ENCODE measurements around the gene TTLL8.

TTLL8 gene

DNA sequence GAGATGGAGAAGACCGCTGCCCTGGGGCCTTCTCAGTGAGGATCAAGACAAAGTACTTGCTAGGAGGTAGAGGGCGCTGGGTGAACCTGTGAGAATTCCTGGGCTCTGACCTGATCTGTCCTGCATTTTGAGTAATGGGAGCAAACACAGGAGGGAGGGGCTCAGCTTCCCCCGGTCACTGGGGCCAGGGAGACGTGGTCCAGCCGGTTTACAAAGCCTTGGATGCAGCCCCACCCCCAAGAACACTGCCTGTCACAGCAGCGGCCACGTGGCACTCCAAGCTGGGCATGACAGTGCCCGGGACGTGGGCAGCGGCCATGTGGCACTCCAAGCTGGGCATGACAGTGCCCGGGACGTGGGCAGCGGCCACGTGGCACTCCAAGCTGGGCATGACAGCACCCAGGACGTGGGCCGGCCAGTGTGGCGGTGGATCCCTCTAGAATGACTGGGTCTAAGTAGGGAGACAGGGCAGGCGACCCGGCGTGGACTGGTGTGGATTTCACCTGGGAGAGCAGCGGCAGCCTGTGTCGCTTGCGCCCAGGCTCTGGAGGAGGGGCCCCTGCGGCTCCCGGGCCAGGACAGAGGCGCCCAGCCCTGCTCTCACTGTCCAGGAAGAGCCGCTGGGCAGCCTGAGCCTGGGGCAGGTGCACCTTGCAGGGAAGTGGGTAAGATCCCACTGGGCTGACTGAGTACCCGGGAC lies 2.5 kb upstream of the TTLL8 start:
- no peak for DNase-seq

- no peak for DNase-seq
These were observed 1.8 kb upstream of the TTLL8 start for GRCh38 chr22:50059881-50060262.

DNA sequence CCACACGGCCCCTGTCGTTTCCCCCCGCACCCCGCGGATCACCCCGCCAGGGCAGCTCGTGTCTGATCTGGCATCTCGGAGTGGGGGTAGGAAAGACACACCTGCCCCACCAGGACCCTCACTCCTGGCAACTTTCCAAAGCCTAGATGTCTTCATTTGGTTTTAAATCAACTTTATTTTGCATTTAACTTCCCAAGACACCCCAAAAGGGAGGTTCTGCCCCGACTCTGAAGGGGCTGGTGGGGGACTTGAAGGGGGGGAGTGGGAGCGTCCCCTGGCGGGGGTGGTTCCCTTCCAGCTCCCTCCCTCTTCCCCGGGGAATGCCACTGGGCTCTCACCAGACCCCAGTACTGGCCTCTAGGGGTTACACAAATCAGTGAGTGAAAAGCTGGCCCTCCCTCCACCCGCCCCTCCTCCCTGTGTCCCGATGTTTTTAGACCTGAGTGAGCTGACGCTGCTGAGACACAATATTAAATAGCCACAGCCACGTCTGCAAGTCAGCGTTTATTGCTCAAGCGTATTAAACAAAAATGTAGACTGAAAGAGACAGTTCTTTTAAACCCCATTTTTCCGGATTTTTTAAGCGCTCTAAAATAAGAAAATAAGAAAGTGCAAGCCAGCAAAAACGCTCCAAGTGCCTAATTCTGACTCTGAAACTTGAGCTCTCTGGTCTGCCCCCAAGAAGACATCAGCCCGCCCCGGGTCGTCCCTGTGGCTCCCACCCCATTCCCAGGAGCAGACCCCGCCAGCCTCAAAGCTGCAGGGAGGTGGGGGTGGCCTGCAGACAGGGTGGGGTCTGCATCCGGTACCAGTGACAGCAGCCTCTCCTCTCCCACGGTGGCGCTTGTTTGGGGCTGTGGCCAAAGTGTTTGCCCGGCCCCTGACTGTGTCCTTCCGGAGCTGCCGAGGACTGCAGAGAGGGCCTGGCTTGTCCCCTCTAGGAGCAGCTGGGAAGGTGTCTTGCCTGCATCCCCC lies 1.1 kb upstream of the TTLL8 start:
- DNase-seq = no peak

DNA sequence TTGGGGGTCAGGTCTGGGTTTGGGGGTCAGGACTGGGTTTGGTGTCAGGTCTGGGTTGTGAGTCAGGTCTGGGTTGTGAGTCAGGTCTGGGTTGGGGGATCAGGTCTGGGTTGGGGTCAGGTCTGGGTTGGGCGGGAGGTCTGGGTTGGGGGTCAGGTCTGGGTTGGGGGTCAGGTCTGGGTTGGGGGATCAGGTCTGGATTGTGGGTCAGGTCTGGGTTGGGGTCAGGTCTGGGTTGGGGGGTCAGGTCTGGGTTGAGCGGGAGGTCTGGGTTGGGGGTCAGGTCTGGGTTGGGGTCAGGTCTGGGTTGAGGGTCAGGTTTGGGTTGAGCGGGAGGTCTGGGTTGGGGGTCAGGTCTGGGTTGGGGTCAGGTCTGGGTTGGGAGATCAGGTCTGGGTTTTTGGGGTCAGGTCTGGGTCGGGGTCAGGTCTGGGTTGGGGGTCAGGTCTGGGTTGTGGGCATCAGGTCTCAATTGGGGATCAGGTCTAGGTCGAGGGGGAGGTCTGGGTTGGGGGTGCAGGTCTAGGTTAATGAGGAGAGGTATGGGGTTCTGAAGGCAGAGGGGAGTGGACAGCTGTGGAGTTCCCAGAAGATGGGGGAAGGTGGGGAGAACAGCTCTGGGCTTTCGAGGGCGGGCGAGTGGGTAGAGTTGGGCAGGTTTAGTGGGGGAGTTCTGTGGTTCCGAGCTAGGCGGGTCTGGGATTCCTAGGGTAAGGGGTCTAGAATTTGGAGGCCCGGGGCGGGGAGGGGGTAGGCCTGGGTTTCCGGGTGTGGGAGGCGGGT lies 629 bp downstream of the TTLL8 start:
- DNase-seq = no peak

DNA sequence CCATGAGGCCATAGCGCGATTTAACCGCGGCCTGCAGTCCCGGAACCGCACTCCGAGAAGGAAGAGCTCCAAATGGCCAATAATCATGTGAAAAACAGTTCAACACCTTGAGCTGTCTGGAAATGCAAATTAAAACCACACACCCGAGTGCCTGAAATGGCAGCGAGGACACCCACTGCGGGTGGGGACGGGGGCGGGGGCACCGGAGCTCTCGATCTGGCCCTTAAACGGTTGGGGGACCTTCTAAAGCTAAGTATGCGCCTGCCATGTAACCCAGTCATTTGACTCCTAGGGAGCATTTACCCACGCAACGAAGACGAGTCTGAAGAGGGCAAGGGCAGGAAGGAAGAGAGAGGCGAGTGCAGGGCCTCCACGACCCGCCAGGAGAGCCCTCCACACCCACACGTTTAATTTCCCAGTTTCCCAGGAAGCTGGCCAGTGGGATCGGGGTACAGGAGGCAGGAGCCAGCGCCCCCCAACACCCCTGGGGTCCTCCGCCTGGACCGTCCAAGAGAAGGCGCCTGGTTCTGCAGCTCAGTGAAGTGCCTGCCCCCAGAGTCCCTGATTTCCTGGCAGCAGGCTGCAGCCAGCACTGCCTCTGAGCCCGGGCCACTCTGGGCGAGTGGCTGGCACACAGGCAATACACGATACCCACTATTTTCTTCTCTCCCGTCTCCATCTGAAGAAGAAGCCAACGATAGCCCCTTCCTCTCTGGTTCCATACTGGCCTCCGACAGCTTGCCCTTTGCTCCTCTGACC lies 1.7 kb downstream of the TTLL8 start:
- DNase-seq = no peak

DNA sequence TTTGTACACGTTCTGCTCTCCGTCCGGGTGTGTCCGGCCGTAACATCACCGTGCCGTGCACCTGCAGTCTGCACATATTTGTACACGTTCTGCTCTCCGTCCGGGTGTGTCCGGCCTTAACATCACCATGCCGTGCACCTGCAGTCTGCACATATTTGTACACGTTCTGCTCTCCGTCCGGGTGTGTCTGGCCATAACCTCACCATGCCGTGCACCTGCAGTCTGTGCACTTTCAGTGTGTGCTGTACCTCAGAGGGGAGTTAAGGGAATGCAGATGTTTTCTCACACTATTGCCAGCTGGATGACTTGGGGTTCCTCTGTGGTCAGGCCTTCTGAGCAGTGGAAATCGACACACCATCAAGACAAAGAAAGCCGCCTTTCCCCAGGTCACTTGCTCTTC lies 4.2 kb downstream of the TTLL8 start:
- no peak for DNase-seq

- DNase-seq = no peak
These were observed 6.2 kb downstream of the TTLL8 start for GRCh38 chr22:50051930-50052329.

- DNase-seq = no peak
These were observed 8.6 kb downstream of the TTLL8 start for GRCh38 chr22:50049299-50050195.

DNA sequence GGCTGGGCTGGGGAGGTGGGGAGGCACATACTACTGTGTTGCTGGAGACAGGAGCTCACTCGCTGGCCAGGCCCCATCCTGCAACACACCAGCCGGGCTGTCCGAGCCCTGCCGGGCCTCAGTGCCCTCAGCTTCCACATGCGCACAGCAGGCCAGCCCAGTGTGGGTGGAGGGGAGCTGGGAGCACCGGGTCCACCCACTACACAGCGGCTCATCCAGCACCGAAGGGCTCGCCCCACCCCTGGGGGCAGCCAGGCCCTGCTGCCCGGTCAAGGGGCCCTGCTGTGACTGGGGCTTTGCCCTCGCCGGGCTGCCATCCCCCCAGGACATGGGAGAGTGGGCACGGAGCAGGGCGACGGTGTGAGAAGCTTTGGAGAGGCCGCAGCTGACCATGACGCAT lies 9.3 kb downstream of the TTLL8 start:
- DNase-seq = no peak

- DNase-seq = no peak
These were observed 9.9 kb downstream of the TTLL8 start for GRCh38 chr22:50048061-50048765.

DNA sequence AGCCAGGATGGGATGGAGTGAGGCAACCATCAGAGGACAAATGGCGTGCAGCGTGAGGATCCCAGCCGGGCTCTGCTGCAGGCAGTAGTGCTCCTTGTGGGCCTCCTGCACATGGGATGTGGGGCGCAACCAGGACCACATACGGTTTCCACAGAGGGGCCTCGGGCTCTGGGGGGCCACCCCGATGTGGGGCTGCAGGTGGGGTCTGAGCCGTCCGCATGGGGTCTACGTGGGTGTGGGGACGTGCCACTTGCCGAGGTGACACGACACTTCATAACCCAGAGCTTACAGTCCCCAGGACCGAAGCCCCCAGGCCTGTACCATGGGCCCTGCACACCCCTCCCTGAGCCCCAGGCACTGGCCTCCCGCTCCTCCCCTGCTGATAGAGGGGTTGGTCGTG lies 10.8 kb downstream of the TTLL8 start:
- DNase-seq = no peak

- DNase-seq = no peak
These were observed 11.4 kb downstream of the TTLL8 start for GRCh38 chr22:50046481-50047245.

GRCh38 chr22:50046019-50046415 lies 12.1 kb downstream of the TTLL8 start:
- DNase-seq = no peak

DNA sequence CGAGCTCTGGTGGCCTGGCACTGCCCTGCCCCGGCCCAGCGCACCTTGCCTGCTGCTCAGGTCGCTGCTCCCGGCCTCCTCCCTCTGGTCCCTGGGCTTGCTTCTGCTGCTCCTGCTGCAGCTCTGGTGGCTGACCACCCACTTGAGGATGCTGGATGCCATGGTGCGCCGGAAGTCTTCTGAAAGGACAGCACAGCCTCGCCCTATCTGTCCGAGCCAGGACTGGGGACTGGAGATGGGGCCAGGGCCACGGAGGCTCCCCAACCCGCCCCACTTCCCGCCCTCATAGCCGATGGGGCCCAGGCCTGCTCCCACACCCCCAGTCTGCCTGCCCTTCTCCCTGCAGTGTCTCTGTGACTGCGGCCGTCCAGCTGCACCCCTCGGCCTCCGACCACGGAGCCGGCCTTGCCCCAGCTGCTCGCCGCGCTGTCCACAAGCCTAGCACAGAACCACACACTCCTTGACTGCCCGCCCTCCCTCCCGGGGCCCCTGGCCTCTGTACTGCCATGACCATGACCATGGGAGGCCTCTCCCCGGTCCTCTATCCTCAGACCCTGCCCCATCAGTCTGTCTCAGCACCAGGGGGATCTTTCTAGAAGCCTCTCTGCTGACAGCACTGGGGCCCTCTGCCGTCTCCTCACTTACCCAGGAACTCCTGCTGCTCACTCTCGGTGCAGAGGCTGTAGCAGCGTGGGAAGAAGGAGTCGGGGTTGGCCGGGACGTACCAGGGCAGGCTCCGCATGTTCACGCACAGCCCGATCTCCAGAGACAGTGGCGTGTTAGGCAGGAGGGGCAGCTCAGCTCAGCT lies 12.7 kb downstream of the TTLL8 start:
- no peak for DNase-seq

DNA sequence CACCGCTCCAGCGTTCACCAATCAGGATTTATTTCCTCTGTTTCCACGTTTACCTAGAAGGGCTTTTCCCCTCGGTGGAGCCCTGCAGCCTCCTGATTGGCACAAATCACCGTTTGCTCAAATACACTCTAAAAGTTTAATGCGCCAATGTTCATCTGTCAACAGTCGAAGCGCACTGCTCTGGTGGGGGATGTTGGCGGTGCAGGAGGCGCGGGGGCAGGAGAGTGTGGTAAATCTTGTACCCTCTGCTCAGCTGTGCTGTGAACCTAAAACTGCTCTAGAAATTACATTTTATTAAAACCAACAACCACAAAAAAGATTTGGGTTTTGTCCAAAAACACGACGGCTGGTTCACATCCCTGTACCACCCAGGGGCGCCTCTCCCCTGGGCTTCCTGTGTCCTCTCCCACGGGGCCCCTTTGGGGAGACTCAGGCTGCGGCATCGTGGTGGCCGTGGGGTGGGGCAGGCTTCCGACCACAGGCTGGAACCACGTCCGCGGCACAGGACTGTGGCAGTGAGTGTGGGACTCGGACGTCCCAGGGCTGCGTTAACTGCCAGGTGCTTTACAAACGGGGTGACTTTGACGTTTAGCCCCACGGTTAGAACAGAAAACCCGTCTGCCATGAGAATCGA lies 13.5 kb downstream of the TTLL8 start:
- DNase-seq = no peak

DNA sequence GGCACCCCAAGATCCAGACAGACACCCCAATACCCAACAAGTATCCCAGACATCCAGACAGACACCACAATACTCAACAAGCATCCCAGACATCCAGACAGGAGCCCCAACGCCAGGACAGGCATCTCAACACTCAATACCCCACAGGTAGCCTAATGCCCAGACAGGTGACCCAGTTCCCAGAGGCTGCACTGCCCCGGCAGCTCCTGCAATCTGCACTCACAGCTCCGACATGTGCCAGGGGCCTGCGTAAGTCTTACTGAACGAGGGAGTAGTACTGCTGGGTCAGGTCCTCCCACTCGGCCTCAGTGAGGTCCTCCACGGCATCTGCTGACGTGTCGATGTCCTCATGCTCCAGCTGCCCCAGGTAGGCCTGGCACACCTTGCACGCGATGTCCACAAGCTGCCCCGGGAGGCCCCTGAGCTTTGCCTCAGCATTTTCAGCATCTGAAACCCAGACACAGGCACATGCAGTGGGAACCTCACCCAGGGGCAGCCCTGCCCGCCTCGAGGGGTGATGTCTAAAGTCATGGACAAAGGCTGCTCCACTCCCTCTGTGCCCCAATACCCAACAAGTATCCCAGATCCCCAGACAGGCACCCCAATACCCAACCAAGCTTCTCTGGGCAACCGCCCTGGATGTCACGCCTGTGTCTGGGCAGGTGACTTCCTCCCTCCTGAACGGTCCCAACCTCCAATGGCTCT lies 16.6 kb downstream of the TTLL8 start:
- DNase-seq = no peak

DNA sequence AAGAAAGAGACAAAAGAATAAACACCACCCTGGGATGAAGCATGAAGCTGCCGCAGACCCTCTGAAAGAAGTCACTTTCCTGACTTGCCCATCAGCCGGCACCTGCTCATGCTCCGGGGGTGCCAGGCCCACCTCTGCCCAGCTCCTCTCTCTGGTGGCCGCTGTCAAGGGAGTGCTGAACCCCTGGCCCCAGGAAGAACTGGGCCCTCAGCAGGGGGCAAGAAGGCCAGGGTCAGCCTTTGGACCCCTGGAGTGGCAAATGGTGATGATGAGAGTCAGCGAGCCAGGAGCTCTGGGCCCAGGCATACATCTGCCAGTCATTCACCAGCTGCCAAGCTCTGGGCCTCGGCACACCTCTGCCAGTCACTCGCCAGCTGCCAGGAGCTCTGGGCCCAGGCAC lies 17.4 kb downstream of the TTLL8 start:
- no peak for DNase-seq

Data from kidney glomerular epithelial cell (primary cell).